ENCODE data around the gene IQCF5.
"Not testable (repeated sequence)": the region's sequence is repeated elsewhere in the genome, so short reads cannot be mapped to it uniquely, and the experiment has no call there.

Gene IQCF5

DNA sequence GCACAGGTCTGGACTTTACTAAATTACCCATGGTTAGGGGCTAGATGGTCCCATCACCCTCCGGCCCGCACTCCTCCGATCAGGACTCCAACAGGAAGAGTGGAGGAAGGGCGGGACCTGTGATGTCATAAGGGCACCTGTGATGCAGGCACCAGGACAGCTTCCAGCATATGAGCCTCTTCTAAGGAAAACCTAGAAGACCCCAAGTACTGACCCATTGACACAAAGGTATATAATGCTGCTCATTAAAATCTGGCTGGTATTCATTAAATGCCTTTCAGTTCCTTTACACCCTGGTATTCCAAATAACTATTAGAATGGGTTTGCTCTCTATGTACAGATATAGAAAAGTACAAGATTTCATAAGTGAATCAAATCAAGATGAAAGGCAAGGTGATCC is at the start of gene IQCF5:
Gene IQCF5, minus strand, starts transcription at position 101 of the 400 bp plus-strand sequence. Its CDS starts 70 bp downstream, at position 31.
- no peak for DNase-seq

DNA sequence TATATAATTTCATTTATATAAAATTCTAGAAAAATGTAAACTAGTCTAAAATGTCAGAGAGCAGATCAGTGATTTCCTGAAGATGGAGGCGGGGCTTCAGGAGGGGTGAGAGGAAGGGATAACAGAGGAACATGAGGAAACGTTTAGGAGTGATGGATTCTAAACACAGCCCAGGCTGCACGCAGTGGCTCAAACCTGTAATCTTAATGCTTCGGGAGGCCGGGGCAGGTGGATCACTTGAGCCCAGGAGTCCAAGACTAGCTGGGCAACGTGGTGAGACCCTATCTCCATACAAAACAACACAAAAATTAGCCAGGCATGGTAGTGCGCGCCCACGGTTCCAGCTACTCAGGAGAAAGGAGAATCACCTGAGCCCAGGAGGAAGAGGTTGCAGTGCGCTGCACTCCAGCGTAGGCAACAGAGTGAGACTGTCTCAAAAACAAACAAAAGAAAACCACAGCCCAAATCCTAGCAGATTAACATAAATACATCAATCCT is 45.7 kb upstream of the IQCF5 start:
- no peak for DNase-seq

DNA sequence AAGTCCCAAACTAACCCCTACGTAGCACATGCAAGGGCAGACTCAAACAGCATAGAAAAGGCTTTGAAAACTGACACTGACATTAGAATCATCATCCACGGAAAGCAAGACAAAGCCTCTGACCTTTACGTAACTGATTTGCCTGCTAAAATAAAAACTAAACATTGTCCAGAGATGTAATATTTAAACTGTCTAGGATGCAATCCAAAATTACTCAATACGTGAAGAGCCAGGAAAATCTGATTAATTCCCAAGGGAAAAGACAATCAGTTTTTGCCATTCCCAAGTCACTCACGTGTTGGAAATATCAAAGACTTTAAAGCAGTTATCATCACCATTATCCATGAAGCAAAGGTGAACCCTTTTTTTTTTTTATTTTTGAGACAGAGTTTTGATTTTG is 41.0 kb upstream of the IQCF5 start:
- DNase-seq, result no peak

DNA sequence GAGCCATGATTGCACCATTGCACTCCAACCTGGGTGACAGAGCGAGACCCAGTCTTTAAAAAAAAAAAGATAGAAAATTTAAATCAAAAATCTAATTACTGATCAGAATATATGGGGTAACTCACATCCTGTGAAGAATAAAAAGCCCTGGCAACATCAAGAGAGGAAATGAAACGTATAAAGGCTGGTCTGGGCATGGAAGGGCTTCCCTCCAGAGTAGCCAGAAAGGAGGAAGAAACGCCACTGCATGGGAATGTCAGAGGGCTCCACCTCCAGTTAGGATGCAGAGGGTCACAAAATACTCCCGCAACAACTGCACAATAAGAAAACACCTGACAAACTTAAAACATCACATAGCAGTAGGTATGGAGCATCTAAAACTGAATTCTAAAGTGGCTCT is 32.6 kb upstream of the IQCF5 start:
- no peak for DNase-seq

DNA sequence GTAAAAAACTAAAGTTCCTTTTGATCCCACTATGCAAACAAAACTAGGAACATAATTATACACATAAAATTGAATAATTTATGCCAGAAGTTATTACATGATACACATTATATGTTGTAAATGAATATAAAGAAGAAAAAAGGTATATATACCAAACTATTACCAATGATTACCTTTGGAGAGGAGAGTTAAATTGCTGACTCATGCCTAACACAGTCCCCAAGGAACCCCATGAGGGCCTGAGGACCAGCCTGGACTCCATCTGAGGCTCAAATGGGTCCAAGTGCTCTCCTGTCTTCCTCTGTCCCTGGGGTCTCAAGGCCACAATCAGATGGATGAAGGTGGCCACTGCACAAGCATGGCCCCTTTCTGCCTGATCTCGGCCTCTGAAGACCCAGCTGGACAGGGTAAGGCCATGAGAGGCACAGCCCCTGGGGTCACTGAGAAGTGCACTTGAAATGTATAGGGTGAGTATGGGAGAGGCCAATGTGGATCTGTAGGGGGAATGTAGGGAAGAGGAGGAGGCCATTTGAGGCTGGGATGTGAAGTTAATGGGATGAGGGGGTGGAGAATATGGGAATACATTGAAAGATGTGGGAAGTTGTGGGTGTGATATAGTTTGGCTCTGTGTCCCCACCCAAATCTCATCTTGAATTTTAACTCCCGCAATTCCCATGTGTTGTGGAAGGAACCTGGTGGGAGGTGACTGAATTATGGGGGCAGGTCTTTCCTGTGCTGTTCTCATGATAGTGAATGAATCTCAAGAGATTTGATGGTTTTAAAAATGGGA is 28.8 kb upstream of the IQCF5 start:
- no peak for DNase-seq

DNA sequence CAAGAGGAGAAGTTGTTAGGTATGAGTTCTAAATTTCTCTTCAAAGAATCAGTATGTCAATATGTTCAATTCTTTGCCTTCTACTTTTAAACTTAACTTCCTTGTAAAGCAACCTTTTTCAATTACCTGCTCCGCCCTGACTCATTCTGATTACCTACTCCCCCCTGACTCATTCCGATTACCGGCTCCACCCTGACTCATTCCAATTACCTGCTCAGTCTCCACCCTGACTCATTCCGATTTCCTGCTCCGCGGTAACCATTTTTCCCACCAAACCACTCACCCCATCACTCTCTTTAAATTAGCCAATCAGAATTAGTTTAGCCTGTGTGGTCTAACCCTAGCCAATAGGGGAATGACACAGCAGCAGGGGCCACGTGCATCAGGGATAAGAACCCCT is 27.0 kb upstream of the IQCF5 start:
- DNase-seq, result not testable (repeated sequence)

DNA sequence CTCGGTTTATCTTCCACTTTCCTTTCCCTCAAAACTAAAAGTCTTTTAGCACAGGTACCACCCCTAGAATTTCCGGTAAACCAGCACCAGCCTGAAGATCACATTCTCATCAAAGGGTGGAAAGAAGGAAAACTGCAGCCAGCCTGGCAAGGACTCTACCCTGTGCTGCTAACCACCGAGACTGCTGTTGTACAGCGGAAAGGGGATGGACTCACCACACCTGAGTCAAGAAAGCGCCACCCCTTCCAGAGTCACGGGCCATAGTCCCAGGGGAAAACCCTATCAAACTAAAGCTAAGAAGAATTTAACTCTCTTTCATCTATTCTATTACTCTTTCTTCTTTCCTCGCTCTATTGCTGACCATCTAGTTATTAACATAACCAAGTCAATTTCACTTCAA is 24.6 kb upstream of the IQCF5 start:
- not testable (repeated sequence) for DNase-seq

DNA sequence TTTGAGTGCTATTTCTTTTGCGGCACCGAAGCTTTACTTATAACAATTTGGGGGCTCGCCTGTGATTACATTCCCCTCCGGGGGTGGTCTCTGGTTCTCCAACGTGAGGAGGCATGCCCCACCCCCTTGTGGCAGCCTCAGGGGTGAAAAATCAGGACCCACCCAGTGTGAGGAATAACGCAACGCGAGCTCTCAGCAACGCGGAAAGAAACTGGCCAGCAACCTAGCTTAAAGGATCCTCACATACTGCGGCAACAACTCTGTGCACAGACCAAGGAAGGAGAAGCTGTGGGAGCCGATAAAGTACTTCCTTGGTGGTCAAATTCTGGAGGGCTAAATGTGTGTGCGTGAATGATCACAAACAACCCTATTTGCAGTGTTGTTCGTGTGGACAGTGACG is 22.0 kb upstream of the IQCF5 start:
- no peak for DNase-seq

DNA sequence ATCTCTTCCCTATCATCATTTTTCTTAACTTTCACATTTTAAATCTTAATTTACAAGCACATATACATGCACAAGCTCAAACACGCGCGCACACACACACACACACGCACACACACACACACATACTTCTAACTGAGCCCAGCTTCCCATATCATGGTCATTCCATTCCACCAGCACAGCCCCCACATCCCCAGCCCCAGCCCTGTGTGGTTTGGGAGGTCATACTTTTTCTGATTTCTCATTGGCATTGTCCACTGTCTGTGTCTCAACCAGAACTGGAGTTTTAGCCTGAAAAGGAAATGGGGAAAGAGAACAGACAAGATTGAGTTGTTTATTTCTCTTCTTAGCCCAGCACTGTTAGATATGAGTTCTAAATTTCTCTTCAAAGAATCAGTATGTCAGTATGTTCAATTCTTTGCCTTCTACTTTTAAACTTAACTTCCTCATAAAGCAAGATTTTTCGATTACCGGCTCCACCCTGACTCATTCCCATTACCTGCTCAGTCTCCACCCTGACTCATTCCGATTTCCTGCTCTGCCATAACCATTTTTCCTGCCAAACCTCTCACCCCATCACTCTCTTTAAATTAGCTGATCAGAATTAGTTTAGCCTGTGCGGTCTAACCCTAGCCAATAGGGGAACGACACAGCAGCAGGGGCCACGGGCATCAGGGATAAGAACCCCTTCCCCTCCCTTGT is 21.4 kb upstream of the IQCF5 start:
- no peak for DNase-seq

DNA sequence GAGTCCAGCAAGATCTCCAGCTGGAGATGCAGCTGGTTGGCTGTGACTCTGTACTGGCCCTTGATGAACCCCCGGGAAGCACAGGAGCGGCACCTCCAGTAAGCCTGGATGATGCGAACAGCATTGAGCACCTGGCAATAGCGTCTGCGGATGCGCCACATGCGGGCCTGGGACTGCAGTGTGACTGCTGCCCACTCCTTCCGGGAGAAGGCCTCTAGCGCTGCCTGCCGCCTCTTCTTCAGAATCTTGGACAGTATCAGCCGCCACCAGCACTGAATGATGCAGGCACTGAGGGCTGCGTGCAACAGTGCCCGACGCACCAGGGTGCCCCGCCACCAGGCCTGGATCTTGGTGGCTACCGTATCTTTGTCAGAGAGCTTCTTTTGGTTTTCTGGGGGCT is 19.5 kb upstream of the IQCF5 start:
- no peak for DNase-seq

DNA sequence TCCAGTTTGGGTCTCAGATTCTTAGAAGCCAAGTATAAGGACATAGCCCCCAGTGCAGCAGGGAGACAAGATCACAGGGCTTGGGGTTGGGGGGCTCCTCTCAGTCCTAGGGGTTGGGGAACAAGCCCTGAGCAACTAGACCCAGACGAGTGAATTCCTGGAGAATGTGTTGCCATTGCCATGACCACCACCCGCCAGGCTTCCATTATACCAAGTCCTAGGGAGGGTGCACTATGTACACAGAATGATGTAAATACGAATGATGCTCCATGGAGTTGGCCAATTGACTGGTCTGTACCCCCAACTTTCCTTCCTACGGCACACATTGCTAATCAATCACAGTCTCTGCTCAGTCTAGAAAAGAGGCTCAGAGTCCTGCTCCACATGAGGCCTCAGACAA is 19.0 kb upstream of the IQCF5 start:
- DNase-seq, result no peak

DNA sequence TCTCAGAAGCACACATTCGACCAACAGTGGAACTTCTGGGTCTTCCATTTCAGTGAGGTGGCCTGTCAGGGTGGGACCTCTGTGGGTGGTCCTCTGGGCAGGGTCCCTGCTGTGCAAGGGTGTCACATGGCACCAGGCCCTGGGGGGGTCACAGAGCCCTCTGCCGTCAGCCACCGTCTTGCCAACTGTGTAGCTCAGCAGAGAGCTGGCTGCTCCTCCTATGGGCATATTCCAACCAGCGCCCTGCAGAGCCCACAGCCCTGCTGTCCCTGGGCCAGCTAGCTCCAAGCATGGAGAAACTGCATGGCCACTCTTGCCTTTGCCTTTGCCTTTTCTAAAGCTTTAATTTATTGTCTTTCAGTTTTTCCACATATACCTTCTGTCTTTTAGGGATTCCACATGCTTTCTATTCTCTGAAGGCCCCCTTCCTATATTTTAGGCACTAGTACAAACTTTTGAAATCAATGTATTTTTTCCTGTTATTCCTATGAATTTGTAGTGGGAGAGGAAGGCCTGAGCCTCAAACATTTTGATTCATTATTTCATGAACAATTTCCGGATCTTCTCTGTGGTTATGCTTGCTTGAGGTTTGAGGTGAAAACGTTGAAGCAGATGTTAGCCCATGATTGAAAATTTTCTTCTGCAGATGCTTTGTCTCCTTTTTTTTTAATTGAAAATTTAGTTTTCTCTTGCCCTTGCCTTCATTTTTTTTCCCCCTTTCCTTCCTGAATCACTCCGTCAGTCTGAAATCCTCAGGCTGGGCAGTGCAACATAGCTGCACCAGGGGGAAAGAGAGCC is 16.0 kb upstream of the IQCF5 start:
- no peak for DNase-seq

DNA sequence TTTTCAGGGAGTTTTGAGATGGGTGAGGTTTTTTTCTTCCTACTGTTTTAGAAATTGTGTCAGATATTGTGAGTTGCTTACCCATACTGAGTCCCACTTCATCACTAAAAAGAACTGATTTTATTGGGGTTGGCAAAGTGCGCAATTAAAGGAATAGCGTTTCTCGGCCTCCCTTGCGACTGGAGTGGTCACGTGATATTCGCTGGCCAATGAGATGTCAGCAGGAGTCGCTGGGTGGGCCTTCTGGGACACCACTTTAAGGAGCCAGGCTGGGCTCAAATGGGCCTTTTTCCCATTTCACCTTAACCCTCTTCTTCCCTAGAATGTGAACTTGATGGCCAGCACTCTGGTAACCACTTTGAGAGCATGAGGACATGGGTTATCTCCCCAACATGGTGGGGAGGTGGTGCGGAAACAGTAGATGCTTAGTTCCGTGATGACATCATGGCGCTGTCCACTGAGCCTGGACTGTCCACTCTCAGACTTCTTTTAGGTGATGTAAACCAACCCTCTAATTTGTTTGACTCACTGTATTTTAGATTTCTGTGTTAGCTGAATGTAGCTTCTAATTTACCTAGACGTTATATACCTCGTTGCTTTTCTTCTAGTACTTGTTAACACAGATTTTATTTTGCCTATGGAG is 13.2 kb upstream of the IQCF5 start:
- DNase-seq, result no peak

DNA sequence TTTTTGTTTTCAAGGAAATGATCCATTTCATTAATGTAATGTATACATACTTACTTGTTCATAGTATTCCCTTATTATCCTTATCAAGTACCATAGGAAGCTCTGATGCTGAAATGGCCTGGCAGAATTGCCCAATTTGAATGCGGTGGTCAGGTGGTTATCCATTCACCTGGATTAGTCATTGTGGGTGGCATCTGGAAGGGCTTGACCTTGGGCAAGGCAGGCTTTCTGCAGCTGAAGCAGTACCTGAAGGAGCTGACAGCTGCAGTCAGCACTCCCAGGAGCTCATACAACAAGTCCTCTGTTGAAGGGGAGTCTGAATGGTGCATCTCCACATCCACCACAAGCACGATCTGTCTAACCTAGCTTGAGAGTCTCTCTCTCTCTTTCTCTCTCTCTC is 12.2 kb upstream of the IQCF5 start:
- no peak for DNase-seq

DNA sequence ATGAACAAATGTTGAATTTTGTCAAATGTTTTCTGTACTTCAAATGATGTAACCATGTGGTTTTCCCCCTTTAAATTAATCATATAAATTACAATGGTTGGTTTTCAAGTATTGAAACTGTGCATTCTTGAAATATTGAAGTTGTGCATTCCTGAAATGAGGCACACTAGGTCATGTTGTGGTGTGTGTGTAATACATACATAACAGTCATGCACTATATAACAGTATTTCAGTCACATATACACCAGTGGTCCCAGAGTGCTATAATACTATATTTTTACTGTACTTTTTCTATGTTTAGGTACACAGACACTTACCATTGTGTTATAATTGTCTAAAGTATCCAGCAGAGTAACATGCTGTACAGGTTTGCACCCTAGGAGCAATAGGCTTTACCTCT is 11.0 kb upstream of the IQCF5 start:
- DNase-seq, result no peak

DNA sequence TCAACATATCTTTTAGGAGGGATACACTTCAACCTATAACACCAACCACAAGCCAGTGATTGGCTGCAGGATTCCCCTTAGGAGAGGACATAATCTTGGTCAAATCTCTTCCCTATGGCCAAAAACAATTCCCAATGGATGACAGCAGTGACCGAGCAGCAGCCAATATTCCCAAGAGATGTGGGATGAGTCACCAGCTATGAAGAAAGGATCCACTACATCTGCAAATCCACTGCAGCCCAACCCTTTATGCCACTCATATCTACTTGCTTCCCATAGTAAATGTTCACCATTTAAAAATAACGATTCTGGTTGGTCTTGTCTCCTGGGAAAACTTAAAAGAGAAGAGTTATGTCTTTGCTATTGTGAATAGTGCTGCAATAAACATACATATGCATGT is 4.5 kb upstream of the IQCF5 start:
- no peak for DNase-seq

DNA sequence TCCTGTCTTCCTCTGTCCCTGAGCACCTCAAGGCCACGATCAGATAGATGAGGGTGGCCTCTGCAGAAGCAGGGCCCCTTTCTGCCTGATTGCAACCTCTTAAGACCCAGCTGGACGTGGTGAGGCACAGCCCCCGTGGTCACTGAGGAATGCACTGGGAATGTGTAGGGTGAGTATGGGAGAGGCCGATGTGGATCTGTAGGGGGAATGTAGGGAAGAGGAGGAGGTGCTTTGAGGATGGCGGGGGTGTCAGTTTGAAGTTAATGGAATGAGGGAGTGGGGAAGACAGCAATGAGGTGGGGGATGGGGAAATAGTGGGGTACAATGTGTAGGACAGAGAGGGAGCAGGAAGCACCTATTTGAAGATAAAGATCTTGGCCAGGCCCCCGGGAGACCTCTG is 785 bp upstream of the IQCF5 start:
- DNase-seq, result no peak

DNA sequence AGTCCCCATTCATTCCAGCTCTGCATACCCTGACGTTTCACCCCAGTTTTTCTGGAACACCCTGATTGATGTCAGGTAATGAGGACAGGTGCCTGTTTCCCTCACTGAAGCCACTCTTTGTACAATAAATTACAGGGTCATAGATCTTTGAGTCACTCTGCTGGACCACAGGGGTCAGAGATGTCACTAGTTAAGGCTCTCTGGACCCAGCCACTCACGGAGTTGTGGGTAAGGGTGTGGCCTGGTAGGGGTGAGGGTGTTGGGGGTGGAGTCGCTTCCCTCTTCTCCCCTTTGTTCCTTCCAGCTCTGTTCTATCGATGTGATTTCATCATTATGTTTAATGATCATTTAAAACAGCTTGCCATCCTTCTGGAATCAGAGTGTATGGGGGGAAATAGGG is 512 bp downstream of the IQCF5 start:
- DNase-seq, result no peak

DNA sequence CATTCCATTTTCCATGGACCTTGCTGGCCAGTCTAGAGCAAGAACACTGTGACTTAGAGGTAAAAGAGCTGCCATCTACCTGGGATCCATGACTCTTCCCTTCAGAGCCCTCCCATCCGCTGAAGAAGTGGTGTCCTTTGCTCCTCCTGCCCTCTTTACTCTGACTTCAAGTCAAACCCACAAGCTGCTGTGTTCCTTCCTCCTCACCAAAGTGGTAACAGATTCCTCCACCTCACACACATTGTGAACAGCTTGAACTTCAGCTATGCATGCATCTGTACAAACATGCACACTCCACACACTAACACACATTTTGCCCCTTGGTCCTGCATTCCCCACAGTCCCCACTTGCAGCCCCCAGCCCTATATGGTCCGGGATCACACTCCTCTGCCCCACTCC is 990 bp downstream of the IQCF5 start:
- no peak for DNase-seq

DNA sequence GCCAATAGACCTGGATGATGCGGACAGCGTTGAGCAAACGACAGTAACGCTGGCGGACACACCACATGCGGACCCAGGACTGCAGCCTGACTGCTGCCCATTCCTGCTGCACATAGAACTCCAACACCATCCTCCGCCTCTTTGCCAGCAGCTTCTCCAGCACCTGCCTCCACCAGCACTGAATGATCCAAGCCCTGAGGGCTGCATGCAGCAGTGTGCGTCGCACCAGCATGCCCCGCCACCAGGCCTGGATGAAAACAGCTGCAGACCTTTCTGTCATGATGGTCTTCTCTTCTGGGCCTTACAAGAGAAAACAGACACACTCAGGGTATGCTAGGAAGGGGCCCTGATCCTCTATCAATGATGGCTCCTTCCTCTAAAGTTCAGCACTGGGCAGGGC is 1.5 kb downstream of the IQCF5 start:
- DNase-seq, result no peak

DNA sequence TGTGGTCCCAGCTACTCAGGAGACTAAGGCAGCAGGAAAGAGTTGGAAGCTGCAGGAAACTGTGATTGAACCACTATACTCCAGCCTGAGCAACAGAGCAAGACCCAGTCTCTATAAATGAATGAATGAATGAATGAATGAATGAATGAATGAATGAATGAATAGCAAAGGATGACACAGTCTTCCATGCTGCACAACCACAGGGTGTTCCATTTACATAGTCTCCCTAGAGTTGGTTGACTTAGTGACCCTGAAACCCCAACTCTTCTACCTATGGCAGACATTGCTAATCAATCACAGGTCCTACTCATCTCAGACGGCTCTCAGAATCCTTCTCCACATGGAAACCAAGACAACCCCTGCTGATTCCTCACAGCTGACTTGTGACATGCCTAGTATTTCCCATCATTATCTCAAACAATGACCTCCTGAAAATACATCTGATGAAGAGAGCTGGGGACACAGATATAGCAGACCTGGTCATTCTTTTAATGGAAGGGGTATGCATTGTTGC is 2.1 kb downstream of the IQCF5 start:
- DNase-seq, result no peak

DNA sequence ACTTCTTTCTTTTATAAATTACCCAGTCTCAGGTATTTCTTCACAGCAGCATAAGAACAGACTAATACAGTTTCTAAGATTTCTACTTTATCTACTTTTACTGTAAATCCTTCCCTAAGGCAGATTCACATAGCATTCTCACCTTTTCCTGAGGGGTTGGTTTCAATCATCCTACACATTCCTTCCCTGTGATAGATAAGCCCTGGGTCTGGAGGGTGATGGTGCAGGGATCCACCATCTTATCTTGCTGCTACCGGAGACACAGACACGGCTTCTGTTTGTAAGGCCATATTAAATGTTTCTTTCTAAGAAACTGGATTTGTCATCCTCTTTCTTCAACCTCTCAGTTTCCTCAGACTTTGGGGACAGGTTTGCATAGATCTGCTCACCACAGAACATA is 6.1 kb downstream of the IQCF5 start:
- DNase-seq, result no peak

DNA sequence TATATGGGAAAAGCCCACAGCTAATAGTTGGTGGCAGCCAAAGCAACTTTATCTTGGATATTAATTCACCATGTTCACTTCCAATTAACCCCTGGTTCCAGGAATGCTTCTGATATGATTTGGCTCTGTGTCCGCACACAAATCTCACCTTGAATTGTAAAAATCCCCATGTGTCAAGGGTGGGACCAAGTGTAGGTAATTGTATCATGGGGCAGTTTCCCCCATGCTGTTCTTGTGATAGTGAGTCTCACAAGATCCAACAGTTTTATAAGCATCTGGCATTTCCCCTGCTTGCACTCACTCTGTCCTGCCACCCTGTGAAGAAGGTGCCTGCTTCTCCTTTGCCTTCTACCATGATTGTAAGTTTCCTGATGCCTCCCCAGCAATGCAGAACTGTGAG is 6.5 kb downstream of the IQCF5 start:
- not testable (repeated sequence) for DNase-seq
